ENCODE results near the gene PLA2G2F. TPM values are rescaled to one million over a fixed set of nuclear protein-coding genes. Genes with fewer than 3 reads are reported as not detected.

Gene PLA2G2F
- total RNA-seq, 5 donors from 2014 or later (not counting 1 experiment from before 2014, with no cell fraction given): not detected

DNA sequence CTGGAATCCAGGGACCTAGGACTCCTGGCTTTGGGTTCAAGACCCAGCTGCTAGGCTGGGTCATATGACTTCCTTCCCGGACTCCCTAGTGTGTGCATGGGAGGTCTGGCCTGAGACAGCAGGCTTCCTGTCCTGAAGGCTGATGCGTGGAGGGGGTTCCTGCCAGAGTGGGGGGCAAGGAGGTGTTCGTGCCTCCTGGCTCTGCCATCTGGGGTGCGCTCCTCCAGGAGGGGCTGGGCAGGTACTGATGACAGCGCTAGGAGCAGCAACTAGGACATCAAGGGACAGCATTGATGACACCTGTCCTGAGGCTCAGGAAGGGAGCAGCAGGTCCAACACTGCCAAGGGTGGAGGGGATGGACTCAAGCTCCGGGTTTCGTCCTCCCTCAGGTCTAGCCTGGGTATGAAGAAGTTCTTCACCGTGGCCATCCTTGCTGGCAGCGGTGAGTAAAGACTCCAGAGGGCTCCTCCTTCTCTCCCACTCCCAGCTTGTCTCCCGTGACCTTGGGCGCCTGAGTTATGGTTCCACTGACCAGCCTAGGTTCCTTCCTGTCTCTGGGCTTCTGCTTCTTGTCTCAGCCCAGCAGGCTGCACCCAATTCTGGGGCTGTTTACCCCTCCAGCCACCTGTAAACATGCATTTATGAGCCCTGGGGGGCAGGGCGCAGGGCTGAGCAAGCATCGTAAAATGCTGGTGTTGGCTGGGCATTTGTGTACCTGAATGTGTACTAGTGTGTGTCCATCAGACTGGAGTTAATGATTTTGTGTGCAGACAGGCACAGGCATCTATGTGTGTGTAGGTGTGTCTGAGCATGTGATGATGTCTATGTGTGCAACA, 871 bp downstream of the PLA2G2F start:
- Histone ChIP-seq H3K4me3 (ENCODE audit: control insufficient read depth in 1 of 2, extremely low read depth in 1 of 2, low read length in 1 of 2) (no peak overlapping the region), H3K4me1 (ENCODE audit: control insufficient read depth in 1 of 2, extremely low read depth in 1 of 2, insufficient read depth in 2 of 2, low read length in 2 of 2) (no peaks in the 10 kb centered on the region), H3K36me3 (ENCODE audit: control insufficient read depth in 2 of 2, extremely low read depth in 1 of 2, insufficient read depth in 1 of 2, low read length in 1 of 2) (no peaks in the 10 kb centered on the region), H3K27ac (ENCODE audit: low read length) (no peak overlapping the region), H3K9me3 (no peaks in the 10 kb centered on the region), H3K27me3 (replicated peaks in 1 of 2; ENCODE audit: control insufficient read depth in 2 of 2, extremely low read depth in 1 of 2, insufficient read depth in 2 of 2, low read length in 1 of 2) (peaks cover 0 to 31% of the 10 kb centered on the region in 2 experiments)
- WGBS (ENCODE audit: insufficient coverage): 72% methylated on average over 7 of the region's 13 CpGs
- POLR2A ChIA-PET: no interaction called here
- Mint-ChIP-seq H3K4me3 (no peak overlapping the region), H3K27ac (no peak overlapping the region), H3K4me1 (no peaks in the 10 kb centered on the region), H3K9me3 (no peaks in the 10 kb centered on the region), H3K36me3 (no peaks in the 10 kb centered on the region), H3K27me3 (peaks cover 9 to 16% of the 10 kb centered on the region in 2 donors)
- ATAC-seq (replicated peaks in 1 of 4): no peak
- CTCF ChIA-PET: no interaction called here
- no peak for DNase-seq

DNA sequence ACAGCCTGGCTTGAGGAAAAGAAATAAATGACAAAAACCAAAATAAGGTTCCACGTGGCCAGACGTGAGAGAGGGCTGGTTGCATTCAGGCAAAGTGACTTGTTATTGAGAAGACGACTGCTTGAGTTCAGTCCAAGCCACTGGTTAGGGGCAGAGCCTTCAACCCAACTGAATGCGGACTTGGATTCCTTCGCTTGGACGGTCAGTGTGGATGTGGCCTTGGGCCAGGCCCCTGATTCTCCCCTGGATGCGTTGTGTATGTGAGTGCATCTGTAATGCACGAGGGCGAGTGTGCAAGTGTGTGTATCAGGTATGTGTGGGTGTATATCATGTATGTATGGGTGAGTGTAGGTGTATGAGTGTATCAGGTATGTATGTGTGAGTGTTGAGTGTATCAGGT, 1.9 kb downstream of the PLA2G2F start:
- ChIA-PET CTCF (no interaction called here), POLR2A (no interaction called here)
- peaks cover 9 to 16% of the 10 kb centered on the region in 2 donors for H3K27me3 Mint-ChIP-seq
- no peaks in the 10 kb centered on the region for H3K36me3 ChIP-seq (ENCODE audit: control insufficient read depth in 2 of 2, extremely low read depth in 1 of 2, insufficient read depth in 1 of 2, low read length in 1 of 2)
- no peak for DNase-seq
- no peak overlapping the region for H3K27ac ChIP-seq (ENCODE audit: low read length)
- no peak overlapping the region for H3K4me3 Mint-ChIP-seq
- no peaks in the 10 kb centered on the region for H3K4me1 Mint-ChIP-seq
- ATAC-seq (replicated peaks in 1 of 4): no peak
- H3K4me1 ChIP-seq (ENCODE audit: control insufficient read depth in 1 of 2, extremely low read depth in 1 of 2, insufficient read depth in 2 of 2, low read length in 2 of 2): no peaks in the 10 kb centered on the region
- H3K9me3 Mint-ChIP-seq: no peaks in the 10 kb centered on the region
- no peaks in the 10 kb centered on the region for H3K9me3 ChIP-seq
- WGBS (ENCODE audit: insufficient coverage): 88% methylated on average over 8 of the region's 9 CpGs
- H3K27ac Mint-ChIP-seq: no peak overlapping the region
- H3K27me3 ChIP-seq (replicated peaks in 1 of 2; ENCODE audit: control insufficient read depth in 2 of 2, extremely low read depth in 1 of 2, insufficient read depth in 2 of 2, low read length in 1 of 2): peaks cover 0 to 31% of the 10 kb centered on the region in 2 experiments
- H3K36me3 Mint-ChIP-seq: no peaks in the 10 kb centered on the region
- H3K4me3 ChIP-seq (ENCODE audit: control insufficient read depth in 1 of 2, extremely low read depth in 1 of 2, low read length in 1 of 2): no peak overlapping the region

DNA sequence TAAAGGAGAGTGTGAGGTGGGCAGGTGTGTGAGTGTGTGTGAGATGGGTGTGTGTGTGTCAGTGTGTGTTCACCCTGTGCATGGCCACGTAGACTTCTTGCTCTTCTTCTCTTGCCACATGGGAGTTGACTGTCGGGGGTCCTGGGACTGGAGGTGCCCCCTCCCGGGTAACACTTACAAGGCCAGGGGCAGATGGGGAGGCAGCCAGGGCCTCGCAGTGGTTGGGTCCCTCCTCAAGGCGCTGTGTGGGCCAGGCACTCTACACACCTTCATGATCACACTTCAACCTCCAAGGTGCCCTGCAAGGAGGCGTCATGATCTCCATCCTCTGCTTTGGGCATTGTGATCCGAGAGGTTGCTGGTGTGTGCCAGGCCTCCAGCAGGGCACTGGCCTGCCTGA, 2.3 kb downstream of the PLA2G2F start:
- ChIA-PET POLR2A (interaction anchor here in 1 of 2 donors (0.7 kb wide), 1 partner anchor 1391 kb away, joined by 3 read pairs; no protein-coding TSS in a partner anchor), CTCF (no interaction called here)
- DNase-seq (no peak), ATAC-seq (replicated peaks in 1 of 4) (no peak)
- no peaks in the 10 kb centered on the region for H3K9me3 Mint-ChIP-seq
- 84% methylated on average over 5 of the region's 7 CpGs for WGBS (ENCODE audit: insufficient coverage)
- Histone ChIP-seq H3K4me3 (ENCODE audit: control insufficient read depth in 1 of 2, extremely low read depth in 1 of 2, low read length in 1 of 2) (no peak overlapping the region), H3K27me3 (replicated peaks in 1 of 2; ENCODE audit: control insufficient read depth in 2 of 2, extremely low read depth in 1 of 2, insufficient read depth in 2 of 2, low read length in 1 of 2) (peaks cover 0 to 33% of the 10 kb centered on the region in 2 experiments), H3K4me1 (ENCODE audit: control insufficient read depth in 1 of 2, extremely low read depth in 1 of 2, insufficient read depth in 2 of 2, low read length in 2 of 2) (no peaks in the 10 kb centered on the region), H3K9me3 (no peaks in the 10 kb centered on the region), H3K36me3 (ENCODE audit: control insufficient read depth in 2 of 2, extremely low read depth in 1 of 2, insufficient read depth in 1 of 2, low read length in 1 of 2) (no peaks in the 10 kb centered on the region), H3K27ac (ENCODE audit: low read length) (no peak overlapping the region)
- H3K4me3 Mint-ChIP-seq: no peak overlapping the region
- no peaks in the 10 kb centered on the region for H3K36me3 Mint-ChIP-seq
- H3K27me3 Mint-ChIP-seq: peaks cover 9 to 16% of the 10 kb centered on the region in 2 donors
- H3K27ac Mint-ChIP-seq: no peak overlapping the region
- H3K4me1 Mint-ChIP-seq: no peaks in the 10 kb centered on the region

DNA sequence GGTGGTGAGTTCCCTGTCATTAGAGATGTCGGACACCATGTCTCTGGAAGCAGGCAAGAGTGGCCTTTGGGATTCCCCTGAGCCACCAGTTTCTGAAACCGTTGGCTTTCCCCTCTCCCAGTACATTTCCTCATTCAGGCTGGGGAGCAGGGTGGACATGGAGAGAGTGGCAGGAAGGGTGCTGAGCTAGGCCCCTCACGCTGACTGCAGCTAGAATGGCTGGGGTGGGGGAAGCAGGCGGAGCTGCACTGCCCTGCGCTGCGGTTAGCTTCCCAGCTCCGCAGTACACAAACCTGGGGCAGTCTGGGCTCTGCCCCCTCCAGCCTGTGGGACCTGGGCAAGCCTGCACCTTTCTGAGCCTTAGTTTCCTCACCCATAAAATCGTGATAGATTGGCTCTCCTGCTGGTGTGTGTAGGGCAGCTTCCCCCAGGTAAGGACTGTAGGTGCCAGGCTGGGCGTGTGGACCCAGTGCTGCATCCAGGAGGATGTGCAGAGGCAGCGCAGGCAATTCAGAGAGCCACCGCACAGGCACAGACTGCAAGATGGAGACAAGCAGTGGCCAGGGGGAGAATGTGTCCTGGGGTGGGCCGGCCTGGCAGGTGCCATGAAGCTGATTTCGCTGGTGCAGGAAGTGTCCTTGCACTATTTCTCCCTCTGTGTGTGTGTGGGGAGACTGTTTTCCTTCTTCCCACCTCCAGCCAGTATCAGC, 3.0 kb downstream of the PLA2G2F start:
- CTCF ChIA-PET: no interaction called here
- no peaks in the 10 kb centered on the region for H3K9me3 Mint-ChIP-seq

DNA sequence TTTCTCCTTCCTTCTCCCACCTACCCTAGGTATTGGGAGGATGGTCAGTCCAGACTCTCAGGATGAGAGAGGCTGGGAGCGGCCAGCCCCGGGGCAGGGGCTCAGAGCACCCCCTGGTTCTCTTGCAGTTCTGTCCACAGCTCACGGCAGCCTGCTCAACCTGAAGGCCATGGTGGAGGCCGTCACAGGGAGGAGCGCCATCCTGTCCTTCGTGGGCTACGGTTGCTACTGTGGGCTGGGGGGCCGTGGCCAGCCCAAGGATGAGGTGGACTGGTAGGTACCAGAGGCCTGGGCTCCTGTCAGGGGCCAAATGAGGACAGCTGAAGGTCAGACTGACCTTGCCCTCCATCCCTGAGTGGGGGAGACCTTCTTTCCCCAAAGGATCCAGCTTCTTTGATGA, 4.2 kb downstream of the PLA2G2F start:
- no peaks in the 10 kb centered on the region for H3K36me3 Mint-ChIP-seq
- no peaks in the 10 kb centered on the region for H3K9me3 Mint-ChIP-seq
- H3K9me3 ChIP-seq: no peaks in the 10 kb centered on the region
- peaks cover 0 to 38% of the 10 kb centered on the region in 2 experiments for H3K27me3 ChIP-seq (replicated peaks in 1 of 2; ENCODE audit: control insufficient read depth in 2 of 2, extremely low read depth in 1 of 2, insufficient read depth in 2 of 2, low read length in 1 of 2)
- H3K27me3 Mint-ChIP-seq: peaks cover 9 to 13% of the 10 kb centered on the region in 2 donors
- H3K4me3 Mint-ChIP-seq: no peak overlapping the region
- no peaks in the 10 kb centered on the region for H3K4me1 Mint-ChIP-seq
- no peak overlapping the region for H3K27ac ChIP-seq (ENCODE audit: low read length)
- POLR2A ChIA-PET: no interaction called here
- CTCF ChIA-PET: no interaction called here
- 85% methylated on average over 8 of the region's 8 CpGs for WGBS (ENCODE audit: insufficient coverage)
- no peak for DNase-seq
- H3K4me3 ChIP-seq (ENCODE audit: control insufficient read depth in 1 of 2, extremely low read depth in 1 of 2, low read length in 1 of 2): no peak overlapping the region
- no peak overlapping the region for H3K27ac Mint-ChIP-seq
- ATAC-seq (replicated peaks in 1 of 4): no peak
- H3K4me1 ChIP-seq (ENCODE audit: control insufficient read depth in 1 of 2, extremely low read depth in 1 of 2, insufficient read depth in 2 of 2, low read length in 2 of 2): no peaks in the 10 kb centered on the region
- no peaks in the 10 kb centered on the region for H3K36me3 ChIP-seq (ENCODE audit: control insufficient read depth in 2 of 2, extremely low read depth in 1 of 2, insufficient read depth in 1 of 2, low read length in 1 of 2)

More for the DNA sequence above, 3.0 kb downstream of the PLA2G2F start:
- H3K27ac ChIP-seq (ENCODE audit: low read length): no peak overlapping the region
- H3K4me1 ChIP-seq (ENCODE audit: control insufficient read depth in 1 of 2, extremely low read depth in 1 of 2, insufficient read depth in 2 of 2, low read length in 2 of 2): no peaks in the 10 kb centered on the region
- H3K27ac Mint-ChIP-seq: no peak overlapping the region
- H3K9me3 ChIP-seq: no peaks in the 10 kb centered on the region
- no peak for ATAC-seq (replicated peaks in 1 of 4)
- H3K4me1 Mint-ChIP-seq: no peaks in the 10 kb centered on the region
- H3K4me3 ChIP-seq (ENCODE audit: control insufficient read depth in 1 of 2, extremely low read depth in 1 of 2, low read length in 1 of 2): no peak overlapping the region
- peaks cover 9 to 16% of the 10 kb centered on the region in 2 donors for H3K27me3 Mint-ChIP-seq
- no peaks in the 10 kb centered on the region for H3K36me3 ChIP-seq (ENCODE audit: control insufficient read depth in 2 of 2, extremely low read depth in 1 of 2, insufficient read depth in 1 of 2, low read length in 1 of 2)
- H3K27me3 ChIP-seq (replicated peaks in 1 of 2; ENCODE audit: control insufficient read depth in 2 of 2, extremely low read depth in 1 of 2, insufficient read depth in 2 of 2, low read length in 1 of 2): peaks cover 0 to 35% of the 10 kb centered on the region in 2 experiments
- POLR2A ChIA-PET: interaction anchor here in 1 of 2 donors (0.7 kb wide), 1 partner anchor 1391 kb away, joined by 3 read pairs; no protein-coding TSS in a partner anchor
- DNase-seq: no peak
- H3K4me3 Mint-ChIP-seq: no peak overlapping the region
- 78% methylated on average over 6 of the region's 13 CpGs for WGBS (ENCODE audit: insufficient coverage)
- H3K36me3 Mint-ChIP-seq: no peaks in the 10 kb centered on the region

DNA sequence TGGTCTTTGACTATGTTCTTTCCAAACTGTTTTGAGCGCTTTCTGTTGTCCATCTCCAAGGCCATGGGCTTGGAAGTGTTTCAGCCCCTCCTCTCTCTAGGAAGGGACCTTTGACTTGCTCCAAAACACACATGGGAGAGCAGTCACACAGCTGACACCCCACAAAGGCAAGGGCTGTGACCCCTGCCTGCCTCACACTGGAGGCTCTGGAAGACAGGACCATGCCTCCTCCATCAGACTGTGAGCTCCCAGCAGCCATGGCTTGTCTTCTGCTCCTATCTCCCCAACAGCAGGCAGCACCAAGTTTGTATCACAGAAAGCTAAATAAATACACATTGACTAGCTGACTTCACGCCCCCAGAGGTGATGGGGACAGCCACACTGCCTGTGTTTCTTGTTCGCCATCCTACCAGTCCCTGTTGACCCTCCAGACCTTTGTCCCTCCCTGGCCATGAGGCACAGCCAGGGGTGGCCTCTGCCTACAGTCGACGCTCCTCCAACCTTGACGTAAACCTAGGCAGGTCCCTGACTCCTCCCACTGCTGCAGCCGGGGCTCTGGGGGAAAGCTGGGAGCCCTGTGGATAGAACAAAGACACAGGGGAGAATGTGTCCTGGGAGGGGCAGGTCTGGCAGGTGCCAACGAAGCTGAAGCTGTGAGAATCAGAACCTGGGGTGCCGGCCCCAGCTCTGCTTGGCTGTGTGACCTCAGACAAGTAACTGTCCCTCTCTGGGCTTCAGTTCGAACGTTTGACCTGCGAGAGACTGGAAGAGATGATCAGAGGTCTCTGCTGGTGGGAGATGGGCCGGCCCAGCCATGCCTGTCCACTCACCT, 4.8 kb downstream of the PLA2G2F start:
- Mint-ChIP-seq H3K27me3 (peaks cover 5 to 10% of the 10 kb centered on the region in 2 donors), H3K4me3 (no peak overlapping the region), H3K27ac (no peak overlapping the region), H3K9me3 (no peaks in the 10 kb centered on the region), H3K4me1 (no peaks in the 10 kb centered on the region), H3K36me3 (no peaks in the 10 kb centered on the region)
- WGBS (ENCODE audit: insufficient coverage): 76% methylated on average over 7 of the region's 13 CpGs
- no peak overlapping the region for H3K27ac ChIP-seq (ENCODE audit: low read length)
- no peaks in the 10 kb centered on the region for H3K4me1 ChIP-seq (ENCODE audit: control insufficient read depth in 1 of 2, extremely low read depth in 1 of 2, insufficient read depth in 2 of 2, low read length in 2 of 2)
- ChIA-PET POLR2A (no interaction called here), CTCF (interaction anchor here in 1 of 2 donors (0.6 kb wide), 1 partner anchor 261 kb away, joined by 3 read pairs; no protein-coding TSS in a partner anchor)
- ATAC-seq (replicated peaks in 1 of 4) (no peak), DNase-seq (no peak)
- peaks cover 0 to 40% of the 10 kb centered on the region in 2 experiments for H3K27me3 ChIP-seq (replicated peaks in 1 of 2; ENCODE audit: control insufficient read depth in 2 of 2, extremely low read depth in 1 of 2, insufficient read depth in 2 of 2, low read length in 1 of 2)
- no peaks in the 10 kb centered on the region for H3K36me3 ChIP-seq (ENCODE audit: control insufficient read depth in 2 of 2, extremely low read depth in 1 of 2, insufficient read depth in 1 of 2, low read length in 1 of 2)
- H3K4me3 ChIP-seq (ENCODE audit: control insufficient read depth in 1 of 2, extremely low read depth in 1 of 2, low read length in 1 of 2): no peak overlapping the region
- H3K9me3 ChIP-seq: no peaks in the 10 kb centered on the region

Measured in T-cell (primary cell).